Measurements from ENCODE around the gene BABAM1.

Gene BABAM1

DNA sequence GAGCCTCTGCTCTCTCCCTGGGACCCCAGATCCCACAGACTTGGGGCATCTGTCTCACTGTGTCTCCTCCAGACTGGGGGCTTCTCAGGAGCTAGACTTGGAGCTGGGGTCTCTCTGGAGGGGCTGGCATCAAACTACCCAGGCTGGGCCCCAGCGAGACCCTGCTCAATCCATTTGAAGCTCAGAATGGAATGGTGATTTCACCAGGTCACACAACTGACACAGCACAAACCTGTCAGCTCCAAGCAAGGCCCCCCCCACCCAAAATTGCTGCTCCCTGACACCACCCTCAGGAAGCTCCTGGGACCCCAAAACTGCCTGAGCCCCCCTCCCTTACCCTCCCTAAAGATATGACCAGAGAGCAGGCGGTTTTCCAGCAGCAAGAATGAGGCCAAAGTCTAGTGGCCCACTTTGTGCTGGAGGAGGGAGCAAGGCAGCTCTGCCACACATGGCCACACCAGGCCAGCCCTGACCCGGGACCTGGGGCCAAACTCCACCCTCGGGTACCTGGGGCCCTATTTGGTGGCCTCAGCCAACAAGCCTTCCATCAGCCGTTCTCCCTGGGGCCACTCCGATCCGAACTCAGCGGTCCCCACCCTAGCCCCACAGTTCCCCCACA is 23.9 kb upstream of the BABAM1 start:
- FAIRE-seq (no peak), DNase-seq (ENCODE audit: insufficient read length, low spot score) (no peak)

DNA sequence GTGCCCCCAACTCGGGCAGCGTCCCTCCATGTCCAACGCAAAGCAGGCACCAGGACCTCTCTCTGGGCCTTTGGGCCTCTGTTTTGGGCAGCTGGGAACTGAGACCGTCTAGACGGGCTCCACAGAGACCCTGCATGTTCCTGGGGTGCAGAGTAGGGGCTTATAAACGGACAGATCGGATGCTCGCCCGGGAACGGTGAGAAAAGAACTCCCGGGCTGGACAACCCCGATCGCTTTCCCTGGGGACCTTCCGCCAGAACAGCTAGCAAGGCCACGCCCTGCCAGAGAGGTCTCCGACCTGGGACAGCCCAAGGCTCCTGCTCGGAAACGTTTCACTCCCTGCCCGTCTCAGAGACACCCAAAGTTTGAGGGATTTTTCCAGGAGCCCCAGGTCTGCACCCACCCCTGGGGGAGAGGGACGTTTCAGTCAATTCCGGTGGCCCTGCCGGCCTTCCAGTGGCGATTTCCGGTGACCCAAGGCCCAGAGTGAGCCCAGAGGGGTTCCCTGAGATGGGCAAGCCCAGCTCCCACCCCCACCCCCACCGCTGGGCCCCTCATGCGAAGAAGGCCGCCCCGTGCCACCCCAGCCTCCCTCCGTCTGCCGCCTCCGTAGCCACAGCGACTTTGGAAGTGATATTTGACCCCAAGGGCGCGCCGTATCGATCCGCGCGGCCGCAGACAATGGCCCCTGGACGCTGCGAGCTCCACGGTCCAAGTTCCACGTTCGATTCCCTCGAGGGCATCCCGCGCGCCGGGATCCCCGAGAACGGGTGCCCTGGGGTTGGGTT is 23.2 kb upstream of the BABAM1 start:
- DNase-seq (ENCODE audit: insufficient read length, low spot score) (no peak), FAIRE-seq (no peak)

GRCh38 chr19:17244618-17245534 is 22.4 kb upstream of the BABAM1 start:
- no peak for DNase-seq (ENCODE audit: insufficient read length, low spot score)
- no peak for FAIRE-seq

DNA sequence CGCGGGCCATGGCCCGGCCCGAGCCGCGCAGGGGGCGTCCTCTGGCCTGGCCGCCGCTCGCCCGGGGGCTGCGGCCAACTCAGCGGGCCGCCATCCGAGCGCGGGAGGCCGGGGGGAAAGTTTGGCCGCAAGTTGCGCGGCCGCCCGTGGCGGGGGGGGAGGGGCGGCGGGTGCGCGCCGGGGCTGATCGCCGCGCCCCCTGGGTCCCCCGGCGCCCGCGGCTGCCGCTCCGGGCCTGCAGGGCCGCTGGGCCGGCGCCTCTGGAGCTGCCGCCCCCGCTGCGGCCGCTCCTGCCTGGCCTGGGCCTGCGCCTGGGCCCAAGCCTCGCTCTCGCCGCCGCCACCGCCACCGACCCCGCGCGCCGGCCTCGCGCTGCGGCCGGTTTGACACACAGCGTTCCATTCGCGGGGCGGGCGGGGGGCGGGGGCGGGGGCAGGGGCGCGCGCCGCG is 21.7 kb upstream of the BABAM1 start, which contains the start of gene NR2F6:
TSS of gene NR2F6 (minus strand) at position 385 of the 450 bp plus-strand sequence. CDS start 699 bp downstream, outside the sequence.
- FAIRE-seq (no peak), DNase-seq (ENCODE audit: insufficient read length, low spot score) (peak; percentile 93)

- DNase-seq (ENCODE audit: insufficient read length, low spot score), result no peak
- FAIRE-seq, result no peak
Measured at GRCh38 chr19:17246681-17247425, 20.4 kb upstream of the BABAM1 start.

DNA sequence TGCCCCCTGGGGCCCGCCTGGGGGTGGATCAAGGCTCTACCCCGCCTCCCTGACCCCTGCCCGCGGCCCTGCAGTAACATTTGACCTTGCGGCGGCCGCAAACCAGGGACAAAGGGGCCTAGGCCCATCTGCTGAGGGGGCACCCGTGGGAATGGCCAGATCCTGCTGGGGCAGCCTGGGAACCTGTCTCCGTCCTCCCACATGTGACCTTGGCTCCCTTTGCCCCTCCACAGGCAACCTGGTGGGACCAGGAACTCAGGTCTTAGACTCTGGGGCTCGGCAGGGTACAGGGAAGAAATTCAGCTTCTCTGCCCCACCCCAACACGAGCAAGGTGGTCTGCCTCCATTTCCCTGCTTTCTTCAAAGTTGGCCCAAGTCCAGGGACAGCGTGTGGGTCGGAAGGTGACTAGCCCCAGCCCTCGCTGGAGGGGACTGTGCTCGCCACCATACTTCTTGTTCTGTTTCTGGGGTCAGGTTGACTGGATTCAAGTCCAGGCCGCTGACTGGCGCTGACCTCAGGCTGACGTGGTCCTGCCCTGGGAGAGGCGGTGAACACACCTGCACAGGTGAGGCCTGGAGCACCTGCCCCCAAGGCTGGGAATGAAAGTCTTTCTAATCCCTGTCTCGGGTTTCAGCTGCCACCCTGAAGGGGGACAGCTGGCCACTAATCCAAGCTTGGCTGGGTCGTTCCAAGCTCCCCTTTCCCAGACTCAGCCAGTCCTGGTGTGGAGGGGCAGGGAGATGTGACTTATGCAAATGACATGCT is 19.0 kb upstream of the BABAM1 start:
- FAIRE-seq (no peak), DNase-seq (ENCODE audit: insufficient read length, low spot score) (no peak)

- FAIRE-seq (no peak), DNase-seq (ENCODE audit: insufficient read length, low spot score) (no peak)
Measured at GRCh38 chr19:17249887-17250548, 17.2 kb upstream of the BABAM1 start.

DNA sequence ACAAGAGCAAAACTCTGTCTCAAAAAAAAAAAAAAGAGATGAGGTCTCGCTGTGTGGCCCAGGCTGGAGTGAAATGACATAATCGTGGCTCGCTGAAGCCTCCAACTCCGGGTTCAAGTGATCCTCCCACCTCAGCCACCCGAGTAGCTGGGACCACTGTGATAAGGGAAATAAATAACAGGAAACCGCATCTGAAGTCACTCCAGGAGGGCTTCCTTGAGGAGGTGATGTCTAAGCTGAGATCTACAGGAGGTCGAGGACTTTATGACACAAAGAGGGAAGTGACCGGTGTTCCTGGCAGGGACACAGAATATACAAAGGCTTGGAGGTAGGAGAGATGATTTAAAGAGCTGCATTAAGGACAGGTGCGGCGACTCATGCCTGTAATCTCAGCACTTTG is 12.6 kb upstream of the BABAM1 start:
- DNase-seq (ENCODE audit: insufficient read length, low spot score) (no peak), FAIRE-seq (no peak)

- DNase-seq (ENCODE audit: insufficient read length, low spot score) (no peak), FAIRE-seq (no peak)
Measured at GRCh38 chr19:17255150-17255621, 12.1 kb upstream of the BABAM1 start.

- no peak for FAIRE-seq
Measured at GRCh38 chr19:17256130-17256529, 11.1 kb upstream of the BABAM1 start.

DNA sequence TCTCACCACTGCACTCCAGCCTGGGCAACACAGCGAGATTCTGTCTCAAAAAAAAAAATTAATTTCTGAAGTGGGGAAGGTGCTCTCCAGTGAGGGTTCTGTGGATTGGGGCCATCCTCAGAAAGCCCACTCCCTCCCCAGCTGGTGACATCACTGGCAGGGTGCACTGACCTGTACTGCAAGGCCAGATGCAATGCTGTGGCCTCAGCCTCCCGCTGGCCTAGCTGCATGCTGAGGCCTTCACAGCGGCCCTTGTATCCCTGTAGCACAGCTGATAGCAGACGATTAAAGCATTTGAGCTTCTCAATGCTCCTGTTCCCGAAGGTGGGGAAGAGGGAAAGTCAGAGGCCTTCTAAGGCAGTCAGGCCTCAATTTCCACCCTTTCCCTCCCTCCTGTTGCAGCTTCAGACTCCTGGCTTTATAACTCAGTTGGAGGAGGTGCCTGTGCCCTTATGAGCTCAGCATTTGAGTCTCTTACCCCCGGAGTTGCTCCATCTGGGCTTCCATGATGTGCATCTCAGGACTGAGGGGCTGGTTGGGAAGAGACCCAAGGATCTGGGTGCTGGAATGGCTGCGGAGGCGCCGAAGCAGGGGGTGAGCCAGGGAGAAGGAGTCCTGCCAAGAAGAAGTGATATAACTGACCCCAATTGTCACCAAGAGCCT is 8.0 kb upstream of the BABAM1 start:
- FAIRE-seq (no peak), DNase-seq (ENCODE audit: insufficient read length, low spot score) (no peak)

More at GRCh38 chr19:17256130-17256529, 11.1 kb upstream of the BABAM1 start:
- no peak for DNase-seq (ENCODE audit: insufficient read length, low spot score)

DNA sequence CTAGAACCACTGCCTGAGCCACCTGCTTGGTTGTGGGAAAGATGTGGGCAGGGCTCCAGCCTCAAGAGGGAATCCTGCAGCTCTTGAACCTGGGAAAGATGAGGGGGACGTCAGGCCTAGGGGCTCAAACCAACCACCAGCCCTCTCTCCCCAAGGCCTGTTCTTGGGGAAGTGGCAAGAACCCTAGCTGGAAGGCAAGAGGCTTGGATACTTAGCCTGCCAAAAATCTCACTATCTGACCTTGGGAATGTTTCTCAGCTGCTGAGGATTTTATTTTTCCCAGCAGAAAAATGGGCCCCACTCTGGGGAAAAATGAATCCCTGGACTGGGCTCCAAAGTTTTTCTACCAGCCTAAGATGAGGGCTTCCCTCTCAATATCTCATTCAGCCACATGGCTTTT is 7.3 kb upstream of the BABAM1 start:
- DNase-seq (ENCODE audit: insufficient read length, low spot score), result no peak
- no peak for FAIRE-seq

GRCh38 chr19:17260842-17261325 is 6.4 kb upstream of the BABAM1 start:
- peak; percentile 93 for DNase-seq (ENCODE audit: insufficient read length, low spot score)
- FAIRE-seq, result peak; percentile 97

DNA sequence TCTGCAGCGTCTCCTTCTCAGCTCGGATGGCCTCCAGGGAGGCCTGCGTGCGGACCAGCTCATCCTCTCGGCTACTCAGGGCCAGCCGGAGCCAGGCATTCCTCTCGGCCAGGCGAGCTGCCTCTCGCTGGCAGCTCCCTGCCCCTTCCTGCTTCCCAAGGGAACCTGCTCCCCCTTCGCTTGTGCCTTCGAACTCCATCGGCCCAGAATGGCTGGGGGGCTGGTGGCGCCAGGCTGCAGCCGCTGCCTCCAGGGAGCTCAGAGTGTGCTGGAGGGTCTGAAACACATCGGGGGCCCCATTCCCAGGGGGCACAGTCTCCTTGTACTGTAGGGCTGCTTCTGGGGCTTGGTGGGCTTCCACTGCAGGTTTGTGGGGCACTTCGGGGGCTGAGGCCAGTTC is 4.7 kb upstream of the BABAM1 start:
- FAIRE-seq (no peak), DNase-seq (ENCODE audit: insufficient read length, low spot score) (no peak)

DNA sequence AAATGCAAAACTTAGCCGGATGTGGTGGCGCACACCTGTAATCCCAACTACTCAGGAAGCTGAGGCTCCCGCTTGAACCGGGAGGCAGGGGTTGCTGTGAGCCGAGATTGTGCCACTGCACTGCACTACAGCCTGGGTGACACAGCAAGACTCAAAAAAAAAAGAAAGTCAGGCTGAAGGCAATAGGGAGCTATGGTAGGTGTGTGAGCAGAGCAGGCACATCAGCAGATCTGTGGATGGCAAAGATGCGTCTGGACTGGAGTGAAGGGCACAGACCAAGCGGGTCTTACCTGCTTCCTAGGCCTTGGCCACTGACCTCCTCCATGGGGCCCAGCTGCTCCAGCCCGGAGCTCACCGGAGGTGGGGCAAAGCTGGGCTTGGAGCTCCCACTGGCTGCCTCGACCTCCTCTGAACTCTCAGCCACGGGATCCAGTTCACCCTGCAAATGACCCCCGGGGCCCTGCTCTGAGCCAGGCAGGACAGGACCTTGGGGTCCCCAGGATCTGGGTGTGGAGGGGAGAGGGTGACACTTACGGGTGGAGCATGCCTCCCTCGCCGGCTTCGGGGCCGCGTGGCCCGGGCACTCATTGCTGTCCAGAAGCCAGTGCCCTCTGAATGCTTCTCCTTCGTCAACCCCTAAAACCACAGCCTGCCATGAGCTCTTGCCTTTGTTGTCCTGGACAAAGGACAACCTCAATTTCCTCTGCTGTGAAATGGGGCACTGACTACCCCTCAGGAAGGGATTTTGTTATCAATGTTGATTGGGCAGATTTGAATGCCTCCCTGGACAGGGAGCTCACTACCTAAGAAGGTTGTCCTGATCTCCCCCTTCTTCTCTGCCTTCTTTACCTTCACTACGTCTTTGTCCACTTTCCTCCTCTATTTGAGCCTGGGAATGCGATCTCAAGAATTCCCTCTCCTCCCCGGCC is 3.3 kb upstream of the BABAM1 start:
- DNase-seq (ENCODE audit: insufficient read length, low spot score) (no peak), FAIRE-seq (no peak)

- no peak for FAIRE-seq
Measured at GRCh38 chr19:17264641-17264979, 2.6 kb upstream of the BABAM1 start, which contains the start of gene USHBP1. Gene USHBP1, minus strand, starts transcription at chr19:17264745. Its CDS starts 446 bp downstream, at chr19:17264299.

GRCh38 chr19:17266026-17266425 is 1.2 kb upstream of the BABAM1 start:
- no peak for FAIRE-seq
- DNase-seq (ENCODE audit: insufficient read length, low spot score), result no peak

More at GRCh38 chr19:17264641-17264979, 2.6 kb upstream of the BABAM1 start, which contains the start of gene USHBP1:
- no peak for DNase-seq (ENCODE audit: insufficient read length, low spot score)
